Endothelial cell of umbilical vein (primary cell): ENCODE results near the gene TUBGCP3. TPM values are rescaled to one million over a fixed set of nuclear protein-coding genes. Genes with fewer than 3 reads are reported as not detected.

ENCODE experiments used
- BruUV-seq: library from RNA; stranded (reverse); fragments of 400-500 nt; replicated peaks from 2 replicates; lab custom pipeline; 2021; lab: Mats Ljungman, UMichigan
- CTCF ChIA-PET: fragments of 300-600, 350-600 bp; sonication (Branson Sonifier 250); formaldehyde crosslinking; loops from one replicate; lab custom pipeline; 2021; ENCODE audit warnings: antibody characterized with exemption, inconsistent platforms; lab: Charles Lee
- POLR2A ChIA-PET: fragments of 300-600, 350-600 bp; sonication (Branson Sonifier 250); formaldehyde crosslinking; loops from one replicate; lab custom pipeline; 2021; ENCODE audit warnings: antibody characterized with exemption, inconsistent platforms; lab: Charles Lee
- DNase-seq: peaks from one replicate; pipeline ENCODE4 v3.0.0-alpha.2; 2011; ENCODE audit warnings: low read depth, low spot score
- FAIRE-seq: peaks from 2 replicates; lab custom pipeline; 2011; peaks lifted over from hg19 to GRCh38; lab: Jason Lieb, UNC
- H2AFZ ChIP-seq: 2 replicates; pipeline ENCODE4 v1.6.0; 2012; ENCODE audit warnings: low read depth, low read length, control low read depth, inconsistent platforms
- H3K27ac ChIP-seq: 2 replicates; pipeline ENCODE4 v1.5.1; 2011; ENCODE audit warnings: low read depth, mild to moderate bottlenecking, control low read depth, low read length, moderate library complexity; ENCODE audit not compliant: insufficient read depth
- H3K27me3 ChIP-seq, 2 experiments: 2 replicates each; pipeline versions ENCODE4 v1.6.0 to v1.6.1; 2011; ENCODE audit warnings: low read length in 2 of 2, mixed read lengths in 1 of 2; ENCODE audit not compliant: control insufficient read depth in 2 of 2, insufficient read depth in 2 of 2
- H3K36me3 ChIP-seq, 2 experiments: 2 replicates in 1 of 2; 3 replicates in 1 of 2; pipeline ENCODE4 v1.5.1; 2011; ENCODE audit warnings: low read length in 2 of 2, mild to moderate bottlenecking in 1 of 2, moderate library complexity in 1 of 2; ENCODE audit not compliant: control insufficient read depth in 2 of 2, insufficient read depth in 2 of 2; ENCODE audit errors: extremely low read depth in 1 of 2
- H3K4me1 ChIP-seq: 3 replicates; pipeline ENCODE4 v1.5.1; 2011; ENCODE audit warnings: mild to moderate bottlenecking, low read length; ENCODE audit not compliant: control insufficient read depth, insufficient read depth; ENCODE audit errors: extremely low read depth
- H3K4me2 ChIP-seq: 2 replicates; pipeline ENCODE4 v1.6.1; 2011; ENCODE audit warnings: low read length, control low read depth, mixed read lengths; ENCODE audit not compliant: insufficient read depth
- H3K4me3 ChIP-seq, 3 experiments: fragments of 200-600 bp in 1 of 3; sonication (generic), shearing (Covaris generic) in 1 of 3; replicated peaks in 1 of 3; 2 replicates each; pipeline ENCODE4 v1.5.1; 2011 to 2016; ENCODE audit warnings: control low read depth in 3 of 3, low read length in 3 of 3, mild to moderate bottlenecking in 2 of 3, inconsistent platforms in 1 of 3, low read depth in 1 of 3, moderate library complexity in 1 of 3; ENCODE audit not compliant: insufficient read depth in 1 of 3
- H3K79me2 ChIP-seq: 2 replicates; pipeline ENCODE4 v1.6.0; 2012; ENCODE audit warnings: low read length, inconsistent platforms; ENCODE audit not compliant: control insufficient read depth, insufficient read depth
- H3K9ac ChIP-seq: replicated peaks from 2 replicates; pipeline ENCODE3; 2011; ENCODE audit warnings: low read length, control low read depth; ENCODE audit not compliant: insufficient read depth; ENCODE audit errors: extremely low read depth
- H3K9me1 ChIP-seq: replicated peaks from 3 replicates; pipeline ENCODE4 v1.6.0; 2011; ENCODE audit warnings: mild to moderate bottlenecking, low read length; ENCODE audit not compliant: control insufficient read depth, insufficient read depth; ENCODE audit errors: extremely low read depth
- H3K9me3 ChIP-seq: replicated peaks from 2 replicates; pipeline ENCODE4 v1.5.1; 2012; ENCODE audit warnings: low read length, inconsistent platforms; ENCODE audit not compliant: control insufficient read depth, insufficient read depth
- H4K20me1 ChIP-seq: replicated peaks from 2 replicates; pipeline ENCODE3; 2011; ENCODE audit warnings: mild to moderate bottlenecking, low read length; ENCODE audit not compliant: control insufficient read depth, insufficient read depth; ENCODE audit errors: extremely low read depth
- CTCF ChIP-seq, 2 donors: IDR thresholded peaks; 1 replicate in 1 of 2; 2 replicates in 1 of 2; pipeline ENCODE4 v1.5.1; 2011; ENCODE audit warnings: low read length in 2 of 2, mild to moderate bottlenecking in 2 of 2, moderate library complexity in 2 of 2, control low read depth in 1 of 2, inconsistent platforms in 1 of 2, low read depth in 1 of 2; ENCODE audit not compliant: insufficient read depth in 1 of 2; ENCODE audit errors: extremely low read depth in 1 of 2
- EZH2 ChIP-seq: IDR thresholded peaks from 2 replicates; pipeline ENCODE4 v1.6.1; 2012; ENCODE audit warnings: borderline replicate concordance, low read depth, mild to moderate bottlenecking, moderate library complexity, low read length, inconsistent platforms; ENCODE audit not compliant: severe bottlenecking
- FOS ChIP-seq: IDR thresholded peaks from 2 replicates; pipeline ENCODE4 v1.6.1; 2011; ENCODE audit warnings: mild to moderate bottlenecking, low read length, moderate library complexity, borderline replicate concordance; ENCODE audit not compliant: insufficient read depth
- GATA2 ChIP-seq: IDR thresholded peaks from 2 replicates; pipeline ENCODE4 v1.7.0; 2011; ENCODE audit warnings: low read depth, mild to moderate bottlenecking, moderate library complexity, mixed read lengths, low read length; ENCODE audit not compliant: insufficient read length, insufficient read depth
- JUN ChIP-seq: IDR thresholded peaks from 2 replicates; pipeline ENCODE4 v1.6.1; 2011; ENCODE audit warnings: borderline replicate concordance, low read depth; ENCODE audit not compliant: insufficient read length, insufficient read depth
- MAX ChIP-seq: IDR thresholded peaks from 2 replicates; pipeline ENCODE4 v1.6.1; 2011; ENCODE audit not compliant: insufficient read depth, insufficient read length
- MYC ChIP-seq: IDR thresholded peaks from one replicate; pipeline ENCODE4 v1.6.1; 2011; ENCODE audit warnings: mild to moderate bottlenecking, low read depth, low read length
- POLR2A ChIP-seq: IDR thresholded peaks from 2 replicates; pipeline ENCODE4 v1.6.1; 2012; ENCODE audit warnings: low read depth, mild to moderate bottlenecking, control low read depth, low read length
- POLR2AphosphoS5 ChIP-seq: IDR thresholded peaks from 2 replicates; pipeline ENCODE4 v1.6.1; 2012; ENCODE audit warnings: low read depth, mild to moderate bottlenecking, control low read depth, low read length, moderate library complexity; ENCODE audit not compliant: insufficient read depth
- dilution Hi-C: fragments of 300-500 bp; cut with MboI; formaldehyde crosslinking; loops from one replicate; pipeline ENCODE4 v1.15.0; 2019; ENCODE audit warnings: low sequenced_read_pairs; ENCODE audit not compliant: extremely low pct_ligation_motif_present
- intact Hi-C: fragments of 100-400 bp; cut with micrococcal nuclease; formaldehyde crosslinking; loops from one replicate; pipeline ENCODE4 v1.10.0; 2022
- polyA plus RNA-seq, 4 experiments: library from polyadenylated mRNA; depleted of rRNA in 3 of 4; stranded (reverse) in 3 of 4; unstranded in 1 of 4; fragments of >200 nt; gene quantifications; 2 replicates each; pipeline versions ENCODE4 v1.2.1 to v1.2.3, GENCODE V29; 2011 to 2012; ENCODE audit warnings: missing spikeins in 1 of 4
- total RNA-seq: library from RNA; stranded (reverse); gene quantifications from 2 replicates; pipeline ENCODE4 v1.2.3, GENCODE V29; 2021

TUBGCP3 gene
- total and polyA plus RNA-seq, 2 donors (not counting 3 experiments of a cell fraction or from before 2014, with no cell fraction given) = 36.4 to 47.7 TPM

GRCh38 chr13:112575675-112576074 is 12.3 kb downstream of the TUBGCP3 start:
- DNase-seq (peak; percentile 31), FAIRE-seq (peak; percentile 57)
- CTCF ChIA-PET = interaction anchor here (0.9 kb wide), 1 partner anchor 12 kb away, joined by 3 read pairs; no protein-coding TSS in a partner anchor
- Histone ChIP-seq H3K27ac (peak overlapping the region; percentile 89), H2AFZ (no peak overlapping the region), H3K4me3 (no peak overlapping the region), H4K20me1 (no peaks in the 10 kb centered on the region), H3K9ac (no peak overlapping the region), H3K79me2 (peaks cover 96% of the 10 kb centered on the region), H3K4me2 (peak overlapping the region; percentile 57), H3K4me1 (peaks cover 35% of the 10 kb centered on the region), H3K9me3 (no peaks in the 10 kb centered on the region), H3K27me3 (no peaks in the 10 kb centered on the region), H3K36me3 (no peaks in the 10 kb centered on the region), H3K9me1 (no peaks in the 10 kb centered on the region)
- dilution Hi-C loops (no loop called here), intact Hi-C loops (loop anchor here (1.0 kb wide), 2 partner anchors 12 to 30 kb away; no protein-coding TSS in a partner anchor)
- POLR2A ChIA-PET = no interaction called here
- TF ChIP-seq GATA2 = no peak
- TF ChIP-seq MAX = no peak
- no peak for TF ChIP-seq POLR2AphosphoS5
- no peak for TF ChIP-seq CTCF (IDR thresholded peaks at IDR 0.05; ENCODE audit: extremely low read depth in 1 of 2, insufficient read depth in 1 of 2, low read depth in 1 of 2, low read length in 2 of 2)
- TF ChIP-seq JUN = no peak
- no peak for TF ChIP-seq MYC
- TF ChIP-seq POLR2A = no peak
- TF ChIP-seq FOS = no peak
- no peak for TF ChIP-seq EZH2
- BruUV-seq = no TSS peak
